Neuron (in vitro differentiated cells): ENCODE measurements around the gene MRTFA.
"Not testable (repeated sequence)": the region's sequence is repeated elsewhere in the genome, so short reads cannot be mapped to it uniquely, and the experiment has no call there.

ENCODE experiments used
- H2AFZ ChIP-seq: one replicate; pipeline ENCODE4 v1.6.1; 2013; ENCODE audit warnings: low read depth, mild to moderate bottlenecking, inconsistent platforms, low read length, moderate library complexity
- H3K27me3 ChIP-seq: one replicate; pipeline ENCODE4 v1.6.1; 2013; ENCODE audit warnings: low read length; ENCODE audit not compliant: insufficient read depth
- H3K36me3 ChIP-seq: one replicate; pipeline ENCODE4 v1.6.1; 2013; ENCODE audit warnings: low read length; ENCODE audit not compliant: insufficient read depth
- H3K4me1 ChIP-seq: one replicate; pipeline ENCODE4 v1.6.1; 2013; ENCODE audit warnings: low read length; ENCODE audit not compliant: insufficient read depth
- H3K4me3 ChIP-seq: 2 replicates; pipeline ENCODE4 v1.5.1; 2013; ENCODE audit warnings: mild to moderate bottlenecking, low read length, moderate library complexity
- H3K9me3 ChIP-seq: one replicate; pipeline ENCODE4 v1.6.1; 2013; ENCODE audit warnings: low read length

MRTFA gene

DNA sequence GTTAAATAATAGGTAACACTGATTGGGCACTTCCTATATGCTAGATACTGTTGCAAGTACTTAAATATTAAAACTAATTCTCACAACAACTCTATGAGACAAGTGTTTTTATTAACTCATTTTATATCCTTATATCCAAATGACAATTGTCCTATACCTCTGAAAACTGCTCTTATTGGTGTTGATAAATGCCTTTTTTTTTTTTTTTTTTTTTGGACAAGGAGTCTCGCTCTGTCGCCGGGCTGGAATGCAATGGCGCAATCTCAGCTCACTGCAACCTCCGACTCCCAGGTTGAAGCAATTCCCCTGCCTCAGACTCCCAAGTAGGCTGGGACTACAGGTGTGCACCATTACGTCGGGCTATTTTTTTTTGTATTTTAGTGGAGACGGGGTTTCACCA, 41.6 kb downstream of the MRTFA start:
- no peak overlapping the region for H2AFZ ChIP-seq
- no peak overlapping the region for H3K4me3 ChIP-seq
- H3K27me3 ChIP-seq = no peaks in the 10 kb centered on the region
- no peaks in the 10 kb centered on the region for H3K36me3 ChIP-seq
- H3K4me1 ChIP-seq = no peaks in the 10 kb centered on the region
- no peaks in the 10 kb centered on the region for H3K9me3 ChIP-seq

- Histone ChIP-seq H2AFZ (no peak overlapping the region), H3K27me3 (no peaks in the 10 kb centered on the region), H3K36me3 (no peaks in the 10 kb centered on the region), H3K4me3 (no peak overlapping the region), H3K9me3 (no peaks in the 10 kb centered on the region), H3K4me1 (no peaks in the 10 kb centered on the region)
Observed at GRCh38 chr22:40594346-40594745, 42.2 kb downstream of the MRTFA start.

DNA sequence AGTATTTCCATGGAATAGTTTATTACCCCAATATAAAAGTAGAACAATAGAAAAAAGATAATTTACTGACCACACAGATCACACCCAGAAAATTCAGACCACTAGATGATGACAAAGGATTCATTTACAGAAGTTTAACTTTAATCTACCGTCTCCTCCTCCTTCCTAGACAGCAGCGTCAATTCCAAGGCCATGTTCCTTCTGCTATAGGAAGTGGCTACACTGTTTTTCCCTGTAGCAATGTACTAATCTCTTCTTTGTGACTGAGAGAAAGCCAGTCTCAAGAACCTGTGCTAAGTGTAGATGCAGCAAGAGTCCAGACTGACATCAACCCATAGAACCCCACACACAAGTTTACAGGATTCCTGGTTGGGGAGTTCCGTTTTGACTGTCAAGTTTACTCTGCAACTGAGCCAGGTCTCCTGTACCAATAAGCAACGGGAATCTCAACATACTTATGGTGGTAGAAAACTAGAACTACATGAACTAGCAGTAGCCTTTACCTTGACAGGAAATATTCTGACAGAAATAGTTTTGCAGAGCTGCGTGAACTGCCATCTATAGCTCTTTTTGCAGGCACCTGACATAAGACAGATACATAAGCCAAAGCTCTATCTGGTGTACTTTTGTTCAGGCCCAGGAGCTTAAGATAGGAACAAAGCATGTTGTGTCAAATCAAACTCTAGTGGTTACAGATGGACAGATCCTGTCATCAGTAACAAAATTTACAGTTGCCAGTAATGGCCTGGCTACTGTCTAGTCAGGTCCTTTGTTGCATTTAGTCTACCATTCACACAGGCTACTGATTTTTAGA, 42.9 kb downstream of the MRTFA start:
- Histone ChIP-seq H3K9me3 (no peaks in the 10 kb centered on the region), H3K4me1 (no peaks in the 10 kb centered on the region), H3K4me3 (no peak overlapping the region), H3K27me3 (no peaks in the 10 kb centered on the region), H2AFZ (no peak overlapping the region), H3K36me3 (no peaks in the 10 kb centered on the region)

DNA sequence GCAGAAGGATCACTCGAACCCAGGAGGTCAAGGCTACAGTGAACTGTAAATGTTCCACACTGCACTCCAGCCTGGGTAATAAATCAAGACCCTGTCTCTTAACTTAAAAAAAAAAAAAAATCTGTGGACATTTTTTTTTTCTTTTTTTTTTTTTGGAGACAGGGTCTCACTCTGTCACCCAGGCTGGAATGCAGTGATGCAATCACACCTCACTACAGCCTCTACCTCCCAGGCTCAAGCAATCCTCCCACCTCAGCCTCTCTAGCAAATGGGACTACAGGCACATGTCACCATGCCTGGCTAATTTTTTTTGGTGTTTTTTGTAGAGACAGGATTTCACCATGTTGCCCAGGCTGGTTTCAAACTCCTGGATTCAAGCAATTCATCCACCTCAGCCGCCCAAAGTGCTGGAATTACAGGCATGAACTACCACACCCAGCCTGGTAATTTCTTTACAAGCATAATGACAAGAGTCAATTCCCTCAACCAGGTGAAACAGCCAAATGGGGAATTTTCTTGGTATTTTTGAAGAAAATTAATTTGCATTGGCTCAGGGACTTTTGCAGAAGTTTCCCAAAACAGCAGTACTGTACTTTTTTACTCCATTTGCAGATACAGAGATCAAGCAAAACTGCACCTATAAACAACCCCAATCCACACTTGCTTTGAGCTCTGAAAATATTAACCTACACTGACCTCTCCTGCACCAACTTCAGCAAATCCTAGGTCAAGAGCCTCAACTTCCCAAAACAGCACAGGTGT, 44.0 kb downstream of the MRTFA start:
- H3K36me3 ChIP-seq = peaks cover 5% of the 10 kb centered on the region
- no peak overlapping the region for H2AFZ ChIP-seq
- no peaks in the 10 kb centered on the region for H3K27me3 ChIP-seq
- H3K4me3 ChIP-seq = no peak overlapping the region
- H3K9me3 ChIP-seq = no peaks in the 10 kb centered on the region
- no peaks in the 10 kb centered on the region for H3K4me1 ChIP-seq

DNA sequence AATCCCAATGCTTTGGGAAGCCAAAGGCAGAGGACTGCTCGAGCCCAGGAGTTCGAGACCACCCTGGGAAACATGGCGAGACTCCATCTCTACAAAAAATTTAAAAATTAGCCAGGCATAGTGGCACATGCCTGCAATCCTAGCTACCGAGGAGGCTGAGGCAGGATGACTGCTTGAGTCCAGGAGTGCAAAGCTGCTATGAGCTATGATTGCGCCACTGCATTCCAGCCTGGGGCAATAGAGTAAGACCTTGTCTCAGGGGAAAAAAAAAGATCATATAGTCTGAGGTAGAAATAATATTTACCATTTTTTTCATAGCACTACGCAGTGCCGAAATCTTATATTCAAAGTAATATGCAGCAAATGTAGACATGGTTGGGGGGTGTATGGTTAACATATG, 47.8 kb downstream of the MRTFA start:
- Histone ChIP-seq H3K36me3 (peaks cover 17% of the 10 kb centered on the region), H3K4me3 (no peak overlapping the region), H3K27me3 (no peaks in the 10 kb centered on the region), H3K9me3 (peaks cover 4% of the 10 kb centered on the region), H3K4me1 (no peaks in the 10 kb centered on the region), H2AFZ (no peak overlapping the region)

- Histone ChIP-seq H3K36me3 (peaks cover 17% of the 10 kb centered on the region), H3K4me3 (no peak overlapping the region), H3K27me3 (no peaks in the 10 kb centered on the region), H3K9me3 (peaks cover 10% of the 10 kb centered on the region), H2AFZ (no peak overlapping the region), H3K4me1 (no peaks in the 10 kb centered on the region)
Observed at GRCh38 chr22:40586781-40587180, 49.7 kb downstream of the MRTFA start.

DNA sequence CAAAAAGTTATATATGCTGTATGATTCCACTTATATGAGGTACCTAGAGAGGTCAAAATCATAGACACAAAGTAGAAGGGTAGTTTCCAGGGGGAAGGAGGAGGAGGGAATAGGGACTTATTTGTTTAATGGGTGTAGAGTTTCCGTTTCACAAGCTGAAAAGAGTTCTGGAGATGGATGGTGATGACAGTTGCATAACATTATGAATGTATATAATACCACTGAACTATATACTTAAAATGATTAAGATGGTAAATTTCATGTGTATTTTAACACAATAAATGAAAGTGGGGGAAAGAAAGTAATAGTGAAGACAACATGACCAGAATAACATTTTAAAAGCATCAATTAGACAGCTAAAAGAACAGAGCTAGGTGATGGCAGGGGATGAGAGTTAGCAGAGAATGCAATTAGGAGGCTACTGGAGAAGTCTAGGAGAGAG, 51.2 kb downstream of the MRTFA start:
- no peaks in the 10 kb centered on the region for H3K27me3 ChIP-seq

GRCh38 chr22:40584766-40585165, 51.8 kb downstream of the MRTFA start:
- H2AFZ ChIP-seq, H3K27me3 ChIP-seq, H3K4me1 ChIP-seq, H3K4me3 ChIP-seq: not testable (repeated sequence)
- peaks cover 10% of the 10 kb centered on the region for H3K9me3 ChIP-seq
- peaks cover 17% of the 10 kb centered on the region for H3K36me3 ChIP-seq

More for the DNA sequence above, 51.2 kb downstream of the MRTFA start:
- Histone ChIP-seq H3K4me1 (no peaks in the 10 kb centered on the region), H3K4me3 (no peak overlapping the region), H3K9me3 (peaks cover 10% of the 10 kb centered on the region), H2AFZ (no peak overlapping the region), H3K36me3 (peaks cover 17% of the 10 kb centered on the region)

DNA sequence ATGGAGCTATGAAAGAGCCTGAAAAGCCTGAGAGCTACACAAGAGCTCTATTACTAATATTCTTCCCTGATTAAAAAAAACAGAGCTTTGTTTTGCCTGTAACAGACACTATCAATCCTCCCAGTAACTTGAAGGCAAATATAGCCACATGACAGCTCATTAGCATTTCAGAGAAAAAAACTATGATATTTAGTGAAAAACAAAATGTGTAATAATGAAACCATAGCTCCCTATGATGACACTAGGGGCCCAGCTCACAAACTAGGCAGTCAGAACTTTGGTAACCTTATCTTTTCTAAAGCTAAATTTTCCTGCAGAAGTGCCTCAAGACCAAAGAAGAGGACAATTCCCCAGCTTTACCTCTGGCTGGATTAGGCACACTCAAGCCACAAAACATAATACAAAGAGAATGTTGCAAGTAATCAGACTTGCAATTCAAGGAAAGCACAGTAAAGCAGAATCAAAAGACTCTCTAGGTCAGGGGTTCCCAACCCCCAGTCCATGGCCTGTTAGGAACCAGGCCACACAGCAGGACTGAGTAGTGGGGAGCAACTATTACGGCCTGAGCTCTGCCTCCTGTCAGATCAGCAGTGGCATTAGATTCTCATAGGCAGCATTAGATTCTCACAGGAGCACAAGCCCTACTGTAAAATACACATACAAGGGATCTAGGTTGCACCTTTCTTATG, 53.3 kb downstream of the MRTFA start:
- Histone ChIP-seq H3K4me3 (no peak overlapping the region), H3K4me1 (no peaks in the 10 kb centered on the region), H3K27me3 (no peaks in the 10 kb centered on the region), H2AFZ (no peak overlapping the region), H3K9me3 (peaks cover 10% of the 10 kb centered on the region), H3K36me3 (peaks cover 13% of the 10 kb centered on the region)

DNA sequence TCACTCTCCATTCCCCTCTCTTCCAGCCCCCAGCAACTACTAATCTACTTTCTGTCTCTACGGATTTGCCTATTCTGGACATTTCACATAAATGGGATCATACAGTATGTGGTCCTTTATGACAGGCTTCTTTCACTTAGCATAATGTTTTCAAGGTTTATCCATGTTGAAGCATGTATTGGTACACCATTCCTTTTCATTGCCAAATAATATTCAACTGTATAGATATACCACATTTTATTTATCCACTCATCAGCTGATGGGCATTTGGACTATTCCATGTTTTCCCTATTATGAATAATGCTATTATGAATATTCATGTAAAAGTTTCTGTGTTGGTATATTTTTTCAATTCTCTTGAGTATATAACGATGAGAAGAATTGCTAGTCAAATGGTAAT, 54.5 kb downstream of the MRTFA start:
- H3K4me3 ChIP-seq = no peak overlapping the region
- peaks cover 10% of the 10 kb centered on the region for H3K9me3 ChIP-seq
- H2AFZ ChIP-seq = no peak overlapping the region
- peaks cover 11% of the 10 kb centered on the region for H3K36me3 ChIP-seq
- no peaks in the 10 kb centered on the region for H3K27me3 ChIP-seq
- H3K4me1 ChIP-seq = no peaks in the 10 kb centered on the region

DNA sequence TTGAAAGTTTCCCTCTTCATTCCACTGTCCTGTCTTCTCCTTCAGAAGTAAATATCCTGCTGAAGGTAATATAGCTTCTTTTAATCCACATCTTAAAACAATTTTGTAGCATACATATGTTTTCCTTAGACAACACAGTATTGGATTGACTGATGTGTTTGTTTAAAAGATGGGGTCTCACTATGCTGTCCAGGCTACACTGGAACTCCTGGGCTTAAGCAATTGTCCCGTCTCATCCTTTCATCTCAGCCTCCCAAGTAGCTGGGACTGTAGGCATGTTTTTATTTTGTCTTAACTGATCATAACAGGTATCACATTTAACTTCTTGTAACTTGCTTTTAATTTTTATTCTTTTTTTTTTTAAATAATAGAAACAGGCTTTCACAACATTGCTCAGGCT, 55.9 kb downstream of the MRTFA start:
- H3K27me3 ChIP-seq = no peaks in the 10 kb centered on the region
- H3K4me3 ChIP-seq = no peak overlapping the region
- H3K36me3 ChIP-seq = peaks cover 7% of the 10 kb centered on the region
- H3K4me1 ChIP-seq = no peaks in the 10 kb centered on the region
- peaks cover 10% of the 10 kb centered on the region for H3K9me3 ChIP-seq
- H2AFZ ChIP-seq = no peak overlapping the region

GRCh38 chr22:40578171-40578570, 58.3 kb downstream of the MRTFA start:
- H3K27me3 ChIP-seq = no peaks in the 10 kb centered on the region
- H3K36me3 ChIP-seq = no peaks in the 10 kb centered on the region
- no peak overlapping the region for H3K4me3 ChIP-seq
- H2AFZ ChIP-seq = no peak overlapping the region
- peaks cover 2% of the 10 kb centered on the region for H3K9me3 ChIP-seq
- H3K4me1 ChIP-seq = no peaks in the 10 kb centered on the region

DNA sequence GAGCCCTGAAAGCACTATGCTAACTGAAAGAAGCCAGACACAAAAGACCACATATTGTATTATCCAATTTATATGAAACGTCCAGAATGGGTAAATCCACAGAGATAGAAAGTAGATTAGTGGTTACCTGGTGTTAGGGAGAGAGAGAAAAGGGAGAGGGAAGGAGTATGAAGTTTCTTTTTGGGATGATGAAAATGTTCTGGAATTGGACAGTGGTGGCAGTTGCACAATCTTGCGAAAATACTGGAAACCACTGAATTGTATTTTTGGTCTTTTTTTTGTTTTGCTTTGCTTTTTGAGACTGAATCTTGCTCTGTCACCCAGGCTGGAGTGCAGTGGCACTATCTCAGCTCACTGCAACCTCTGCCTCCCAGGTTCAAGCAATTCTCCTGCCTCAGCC, 63.5 kb downstream of the MRTFA start:
- H3K36me3 ChIP-seq = no peaks in the 10 kb centered on the region
- no peak overlapping the region for H2AFZ ChIP-seq
- no peaks in the 10 kb centered on the region for H3K27me3 ChIP-seq
- no peak overlapping the region for H3K4me3 ChIP-seq
- H3K4me1 ChIP-seq = peaks cover 7% of the 10 kb centered on the region
- no peaks in the 10 kb centered on the region for H3K9me3 ChIP-seq
